ENCODE data around the gene TTC9C. TPM values are rescaled to one million over a fixed set of nuclear protein-coding genes. Genes with fewer than 3 reads are reported as not detected.

Gene TTC9C
- total RNA-seq, 1 experiment from 2014 or later: 33.3 TPM

GRCh38 chr11:62752177-62752785 is 24.0 kb downstream of the TTC9C start:
- no TSS peak for BruUV-seq (replicated peaks)
- Histone ChIP-seq H3K4me2 (ENCODE audit: low read length) (no peak overlapping the region), H3K4me3 (replicated peaks in 1 of 2; ENCODE audit: low read depth in 1 of 2, low read length in 2 of 2) (no peak overlapping the region), H3K36me3 (ENCODE audit: control insufficient read depth in 1 of 2, insufficient read depth in 2 of 2, low read length in 2 of 2) (no peaks in the 10 kb centered on the region), H3K4me1 (ENCODE audit: control insufficient read depth in 1 of 2, insufficient read depth in 2 of 2, low read length in 2 of 2) (peaks cover 4 to 18% of the 10 kb centered on the region in 2 experiments; a peak in 3 of 4 replicates), H2AFZ (ENCODE audit: low read depth, low read length, poor library complexity, severe bottlenecking) (no peak overlapping the region), H3K79me2 (ENCODE audit: insufficient read depth, low read length) (no peaks in the 10 kb centered on the region; the same call in 1 of the 2 replicates), H3K9ac (ENCODE audit: low read length) (no peak overlapping the region), H3K9me2 (ENCODE audit: insufficient read depth) (no peaks in the 10 kb centered on the region), H3K9me3 (ENCODE audit: control insufficient read depth in 1 of 2, insufficient read depth in 1 of 2, low read depth in 1 of 2, low read length in 2 of 2) (no peaks in the 10 kb centered on the region), H3K27ac (ENCODE audit: low read depth, low read length) (no peak overlapping the region), H3K27me3 (ENCODE audit: insufficient read depth, low read length) (no peaks in the 10 kb centered on the region), H4K20me1 (ENCODE audit: insufficient read depth) (no peaks in the 10 kb centered on the region)
- intact Hi-C loops (cut with micrococcal nuclease): no loop called here
- ChIA-PET CTCF (no interaction called here), POLR2A (no interaction called here), RAD21 (ENCODE audit: low non-redundant PET in 1 of 2, low total read pairs in 2 of 2, uncharacterized antibody in 2 of 2, unreplicated experiment in 2 of 2) (no interaction called here)
- TF ChIP-seq JUND (IDR thresholded peaks at IDR 0.05) (no peak), ZFX (IDR thresholded peaks at IDR 0.05) (no peak), SRF (IDR thresholded peaks at IDR 0.05; ENCODE audit: low read depth) (no peak), POLR2AphosphoS5 (IDR thresholded peaks at IDR 0.05; ENCODE audit: low read depth, low read length) (no peak), EGR1 (IDR thresholded peaks at IDR 0.05; ENCODE audit: low read depth) (no peak)
- TF ChIP-seq, protein P1, sequence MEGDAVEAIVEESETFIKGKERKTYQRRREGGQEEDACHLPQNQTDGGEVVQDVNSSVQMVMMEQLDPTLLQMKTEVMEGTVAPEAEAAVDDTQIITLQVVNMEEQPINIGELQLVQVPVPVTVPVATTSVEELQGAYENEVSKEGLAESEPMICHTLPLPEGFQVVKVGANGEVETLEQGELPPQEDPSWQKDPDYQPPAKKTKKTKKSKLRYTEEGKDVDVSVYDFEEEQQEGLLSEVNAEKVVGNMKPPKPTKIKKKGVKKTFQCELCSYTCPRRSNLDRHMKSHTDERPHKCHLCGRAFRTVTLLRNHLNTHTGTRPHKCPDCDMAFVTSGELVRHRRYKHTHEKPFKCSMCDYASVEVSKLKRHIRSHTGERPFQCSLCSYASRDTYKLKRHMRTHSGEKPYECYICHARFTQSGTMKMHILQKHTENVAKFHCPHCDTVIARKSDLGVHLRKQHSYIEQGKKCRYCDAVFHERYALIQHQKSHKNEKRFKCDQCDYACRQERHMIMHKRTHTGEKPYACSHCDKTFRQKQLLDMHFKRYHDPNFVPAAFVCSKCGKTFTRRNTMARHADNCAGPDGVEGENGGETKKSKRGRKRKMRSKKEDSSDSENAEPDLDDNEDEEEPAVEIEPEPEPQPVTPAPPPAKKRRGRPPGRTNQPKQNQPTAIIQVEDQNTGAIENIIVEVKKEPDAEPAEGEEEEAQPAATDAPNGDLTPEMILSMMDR (IDR thresholded peaks at IDR 0.05 in 2 of 3, conservative IDR thresholded peaks at IDR 0.05 in 1 of 3; ENCODE audit: borderline replicate concordance in 1 of 3, insufficient read depth in 1 of 3, low read depth in 2 of 3, low read length in 2 of 3): no peak
- TF ChIP-seq, protein P2, sequence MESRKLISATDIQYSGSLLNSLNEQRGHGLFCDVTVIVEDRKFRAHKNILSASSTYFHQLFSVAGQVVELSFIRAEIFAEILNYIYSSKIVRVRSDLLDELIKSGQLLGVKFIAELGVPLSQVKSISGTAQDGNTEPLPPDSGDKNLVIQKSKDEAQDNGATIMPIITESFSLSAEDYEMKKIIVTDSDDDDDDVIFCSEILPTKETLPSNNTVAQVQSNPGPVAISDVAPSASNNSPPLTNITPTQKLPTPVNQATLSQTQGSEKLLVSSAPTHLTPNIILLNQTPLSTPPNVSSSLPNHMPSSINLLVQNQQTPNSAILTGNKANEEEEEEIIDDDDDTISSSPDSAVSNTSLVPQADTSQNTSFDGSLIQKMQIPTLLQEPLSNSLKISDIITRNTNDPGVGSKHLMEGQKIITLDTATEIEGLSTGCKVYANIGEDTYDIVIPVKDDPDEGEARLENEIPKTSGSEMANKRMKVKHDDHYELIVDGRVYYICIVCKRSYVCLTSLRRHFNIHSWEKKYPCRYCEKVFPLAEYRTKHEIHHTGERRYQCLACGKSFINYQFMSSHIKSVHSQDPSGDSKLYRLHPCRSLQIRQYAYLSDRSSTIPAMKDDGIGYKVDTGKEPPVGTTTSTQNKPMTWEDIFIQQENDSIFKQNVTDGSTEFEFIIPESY (IDR thresholded peaks at IDR 0.05; ENCODE audit: extremely low read depth, insufficient replicate concordance, low read length): no peak
- DNase-seq (ENCODE audit: low read depth, low spot score): no peak
- ATAC-seq: no peak

Data from HCT116 (cell line).